Choroid plexus epithelial cell (primary cell): ENCODE results near the gene SAMD1.

Experiments
- DNase-seq: peaks from one replicate; pipeline ENCODE4 v3.0.0-alpha.2; 2010; ENCODE audit warnings: low read depth
- H3K4me3 ChIP-seq: 2 replicates; pipeline ENCODE4 v1.5.1; 2011; ENCODE audit warnings: low read depth, mild to moderate bottlenecking, control low read depth, low read length, moderate library complexity
- TF ChIP-seq, protein P1 (sequence below): conservative IDR thresholded peaks from 2 replicates; pipeline ENCODE4 v1.5.1; 2011; ENCODE audit warnings: low read depth, mild to moderate bottlenecking, control low read depth, inconsistent platforms, low read length, moderate library complexity

The SAMD1 gene

DNA sequence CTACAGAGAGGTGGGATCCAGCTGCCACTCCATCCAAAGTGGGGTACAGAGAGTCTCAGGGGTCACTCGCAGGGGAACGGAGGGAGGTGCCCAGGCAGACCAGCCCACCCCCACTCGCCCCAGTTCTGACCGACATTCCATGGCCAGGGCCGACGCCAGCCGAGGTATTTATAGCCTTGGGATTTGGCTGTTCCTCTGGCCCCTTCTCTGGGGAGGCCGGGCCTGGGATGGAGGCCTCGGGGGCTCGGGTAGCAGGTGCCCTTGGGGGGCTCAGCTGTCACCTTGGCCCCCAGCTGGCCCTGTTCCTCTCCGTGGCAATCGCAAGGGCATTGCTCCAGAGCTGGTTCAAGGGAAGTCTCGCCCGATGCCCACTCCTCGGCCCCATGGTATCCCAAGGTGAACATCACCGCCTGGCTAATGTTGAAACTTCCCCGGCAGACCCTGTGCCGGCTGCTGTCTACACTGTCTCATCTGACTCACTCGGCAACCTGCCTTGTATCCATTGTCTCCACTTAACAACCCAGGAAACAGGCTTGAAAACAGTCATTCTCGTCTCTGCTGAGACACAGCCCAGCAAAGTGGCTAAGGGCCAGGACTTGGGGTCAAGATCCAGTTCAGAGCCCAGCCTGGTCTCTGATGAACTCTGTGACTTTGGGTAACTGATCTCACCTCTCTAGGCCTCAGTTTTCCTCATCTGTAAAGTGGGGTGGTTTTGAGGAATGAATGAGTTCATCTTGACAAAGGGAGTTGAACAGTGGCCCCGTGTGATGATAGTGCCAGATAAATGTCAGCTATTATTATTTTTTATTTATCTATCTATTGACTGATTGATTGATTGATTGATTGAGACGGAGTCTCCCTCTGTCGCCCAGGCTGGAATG, 17.3 kb upstream of the SAMD1 start:
- TF ChIP-seq, protein P1, sequence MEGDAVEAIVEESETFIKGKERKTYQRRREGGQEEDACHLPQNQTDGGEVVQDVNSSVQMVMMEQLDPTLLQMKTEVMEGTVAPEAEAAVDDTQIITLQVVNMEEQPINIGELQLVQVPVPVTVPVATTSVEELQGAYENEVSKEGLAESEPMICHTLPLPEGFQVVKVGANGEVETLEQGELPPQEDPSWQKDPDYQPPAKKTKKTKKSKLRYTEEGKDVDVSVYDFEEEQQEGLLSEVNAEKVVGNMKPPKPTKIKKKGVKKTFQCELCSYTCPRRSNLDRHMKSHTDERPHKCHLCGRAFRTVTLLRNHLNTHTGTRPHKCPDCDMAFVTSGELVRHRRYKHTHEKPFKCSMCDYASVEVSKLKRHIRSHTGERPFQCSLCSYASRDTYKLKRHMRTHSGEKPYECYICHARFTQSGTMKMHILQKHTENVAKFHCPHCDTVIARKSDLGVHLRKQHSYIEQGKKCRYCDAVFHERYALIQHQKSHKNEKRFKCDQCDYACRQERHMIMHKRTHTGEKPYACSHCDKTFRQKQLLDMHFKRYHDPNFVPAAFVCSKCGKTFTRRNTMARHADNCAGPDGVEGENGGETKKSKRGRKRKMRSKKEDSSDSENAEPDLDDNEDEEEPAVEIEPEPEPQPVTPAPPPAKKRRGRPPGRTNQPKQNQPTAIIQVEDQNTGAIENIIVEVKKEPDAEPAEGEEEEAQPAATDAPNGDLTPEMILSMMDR: no peak
- no peak for DNase-seq
- no peak overlapping the region for H3K4me3 ChIP-seq

GRCh38 chr19:14106840-14107239, 16.3 kb upstream of the SAMD1 start:
- DNase-seq: no peak
- no peak overlapping the region for H3K4me3 ChIP-seq
- TF ChIP-seq, protein P1: no peak

GRCh38 chr19:14105680-14106079, 15.1 kb upstream of the SAMD1 start:
- no peak for DNase-seq
- no peak overlapping the region for H3K4me3 ChIP-seq
- TF ChIP-seq, protein P1: no peak

DNA sequence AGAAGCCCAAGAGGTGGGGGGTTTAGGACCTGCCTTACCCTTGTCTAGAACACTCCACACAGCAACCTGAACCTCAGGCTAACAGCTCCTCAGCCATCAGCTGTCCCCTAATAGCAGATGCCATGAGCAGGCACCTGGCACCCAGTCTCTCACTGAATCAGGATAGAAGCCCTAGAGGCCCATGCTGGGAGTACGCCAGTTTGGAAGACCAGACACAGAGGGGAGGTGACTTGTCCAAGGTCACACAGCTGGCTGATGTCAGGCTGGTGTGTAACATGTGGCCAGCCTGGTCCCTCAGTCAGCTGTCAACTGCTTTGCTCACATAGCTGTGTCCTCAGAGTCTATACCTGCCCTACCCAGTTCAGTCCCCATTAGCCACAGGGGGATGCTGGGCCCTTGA, 12.8 kb upstream of the SAMD1 start:
- no peak for DNase-seq
- TF ChIP-seq, protein P1: no peak
- no peak overlapping the region for H3K4me3 ChIP-seq

DNA sequence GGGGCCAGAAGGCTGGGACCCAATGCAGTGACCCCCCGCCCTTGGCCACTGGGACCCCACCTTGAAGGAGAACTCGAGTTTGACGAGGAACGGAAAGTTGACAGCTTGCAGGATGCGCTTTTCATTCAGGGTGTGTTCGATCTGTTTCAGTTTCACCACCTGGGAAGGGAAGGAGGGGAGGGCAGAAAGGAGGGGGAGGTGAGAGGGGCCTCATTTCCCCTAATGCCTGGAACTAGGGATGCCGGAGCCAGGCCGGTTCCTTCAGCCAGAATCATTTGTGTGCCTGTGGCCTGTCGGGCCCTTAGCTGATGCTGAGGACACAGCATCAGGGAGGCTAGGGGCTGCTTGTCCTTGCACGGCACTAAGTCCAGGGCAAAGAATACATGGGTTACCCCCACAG, 12.2 kb upstream of the SAMD1 start:
- no peak for DNase-seq
- TF ChIP-seq, protein P1: no peak
- H3K4me3 ChIP-seq: no peak overlapping the region

DNA sequence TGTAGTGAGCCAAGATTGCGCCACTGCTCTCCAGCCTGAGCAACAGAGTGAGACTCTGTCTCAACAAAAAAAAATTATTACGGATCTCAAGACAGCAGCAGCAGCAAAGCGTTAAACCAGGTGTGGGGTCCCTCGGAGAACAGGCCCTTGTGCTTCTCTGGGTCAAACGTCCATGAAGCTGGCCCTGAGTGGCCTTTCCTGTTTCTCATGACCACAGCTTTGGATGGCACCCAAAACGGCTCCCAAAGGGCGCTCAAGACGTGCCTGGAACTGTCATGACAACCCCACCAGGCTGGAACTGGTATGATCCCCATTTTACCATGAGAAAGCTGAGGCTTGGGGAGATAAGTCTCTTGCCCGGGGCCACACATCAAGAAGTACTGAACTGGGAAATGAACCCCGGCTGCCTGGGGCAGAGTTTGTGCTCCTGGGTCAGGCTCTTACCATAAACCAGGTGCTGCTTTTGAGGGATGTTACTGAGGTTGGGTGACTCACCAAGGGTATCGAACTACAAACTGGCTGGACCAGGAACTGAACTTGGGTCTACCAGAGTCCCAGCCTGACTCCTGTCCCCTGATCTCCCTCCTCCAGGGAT, 11.6 kb upstream of the SAMD1 start:
- TF ChIP-seq, protein P1: no peak
- H3K4me3 ChIP-seq: no peak overlapping the region
- DNase-seq: no peak
